ENCODE results near the gene FRY. TPM values are rescaled to one million over a fixed set of nuclear protein-coding genes. Genes with fewer than 3 reads are reported as not detected.

Gene FRY
- total RNA-seq, 1 experiment from 2014 or later: 1.9 TPM

DNA sequence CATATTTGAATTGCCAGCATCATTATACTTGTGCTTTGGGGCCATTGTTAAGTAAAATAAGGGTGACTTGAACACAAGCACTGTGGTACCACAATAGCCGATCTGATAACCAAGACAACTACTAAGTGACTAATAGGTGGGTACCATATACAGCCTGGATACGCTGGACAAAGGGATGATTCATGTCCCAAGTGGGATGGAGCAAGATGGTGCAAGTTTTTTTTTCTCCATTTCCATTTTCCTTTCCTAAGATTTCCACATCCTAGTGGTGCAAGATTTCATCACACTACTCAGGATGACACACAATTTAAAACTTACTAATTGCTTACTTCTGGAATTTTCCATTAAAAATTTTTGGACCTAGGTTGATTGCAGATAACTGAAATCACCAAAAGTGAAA lies 298.9 kb downstream of the FRY start:
- DNase-seq (ENCODE audit: low read depth): no peak
- in situ Hi-C loops (cut with HindIII; ENCODE audit: low pct_unique_long_range_greater_than_20kb, low sequenced_read_pairs): no loop called here

DNA sequence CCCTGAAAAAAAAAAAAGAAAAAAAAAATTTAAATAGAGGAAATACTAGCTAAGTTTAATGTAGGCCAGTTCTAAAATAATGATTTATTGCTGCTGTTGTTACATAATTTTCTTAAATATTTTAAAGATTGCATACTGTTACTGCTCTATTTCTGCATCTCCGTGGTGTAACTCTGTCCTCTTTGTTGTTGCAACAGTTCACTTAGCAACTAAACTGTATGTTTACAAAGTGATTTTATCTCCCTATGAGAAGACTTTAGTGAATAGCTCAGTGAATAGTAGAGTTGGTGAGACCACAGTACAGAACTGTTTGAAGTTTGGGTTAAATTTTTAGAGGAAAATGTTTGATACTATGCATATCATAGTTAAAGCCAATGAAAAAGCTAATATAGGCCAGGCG lies 303.1 kb downstream of the FRY start:
- no peak for DNase-seq (ENCODE audit: low read depth)
- in situ Hi-C loops (cut with HindIII; ENCODE audit: low pct_unique_long_range_greater_than_20kb, low sequenced_read_pairs): no loop called here

DNA sequence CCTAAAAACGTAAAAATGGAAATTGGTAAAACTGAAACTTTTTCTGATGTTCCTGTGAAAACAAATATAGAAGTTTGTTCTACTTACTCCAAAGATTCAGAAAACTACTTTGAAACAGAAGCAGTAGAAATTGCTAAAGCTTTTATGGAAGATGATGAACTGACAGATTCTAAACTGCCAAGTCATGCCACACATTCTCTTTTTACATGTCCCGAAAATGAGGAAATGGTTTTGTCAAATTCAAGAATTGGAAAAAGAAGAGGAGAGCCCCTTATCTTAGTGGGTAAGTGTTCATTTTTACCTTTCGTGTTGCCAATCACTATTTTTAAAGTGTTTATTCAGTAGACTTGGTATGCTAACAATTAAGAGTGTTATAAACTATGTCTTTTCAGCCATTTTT lies 309.3 kb downstream of the FRY start:
- in situ Hi-C loops (cut with HindIII; ENCODE audit: low pct_unique_long_range_greater_than_20kb, low sequenced_read_pairs): no loop called here
- DNase-seq (ENCODE audit: low read depth): no peak

DNA sequence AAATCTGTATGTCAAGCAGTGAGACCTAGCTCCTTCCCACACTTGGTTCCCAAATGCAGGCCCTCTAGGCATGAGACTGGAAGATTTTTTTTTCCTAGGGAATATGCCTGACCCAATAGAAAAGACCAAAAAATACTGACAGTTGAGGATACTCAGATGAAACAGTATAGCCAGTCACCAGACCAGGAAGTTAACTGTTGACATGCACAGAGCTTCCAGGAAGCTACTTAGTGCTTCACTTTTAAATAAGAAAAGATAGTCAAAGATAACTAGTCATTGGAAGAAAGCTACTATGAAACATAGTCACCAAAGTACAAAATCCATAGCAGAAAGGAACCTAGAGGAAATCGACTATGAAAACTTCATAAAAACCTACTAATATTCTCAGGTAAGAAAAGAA lies 316.1 kb downstream of the FRY start:
- in situ Hi-C loops (cut with HindIII; ENCODE audit: low pct_unique_long_range_greater_than_20kb, low sequenced_read_pairs): no loop called here

More for the DNA sequence above, 316.1 kb downstream of the FRY start:
- DNase-seq (ENCODE audit: low read depth): no peak
